GM04504 (cell line): ENCODE results near the gene INSYN2B.

Source experiments
- DNase-seq: peaks from one replicate; pipeline ENCODE4 v3.0.0-alpha.2; 2012; ENCODE audit warnings: low read depth

Gene INSYN2B

DNA sequence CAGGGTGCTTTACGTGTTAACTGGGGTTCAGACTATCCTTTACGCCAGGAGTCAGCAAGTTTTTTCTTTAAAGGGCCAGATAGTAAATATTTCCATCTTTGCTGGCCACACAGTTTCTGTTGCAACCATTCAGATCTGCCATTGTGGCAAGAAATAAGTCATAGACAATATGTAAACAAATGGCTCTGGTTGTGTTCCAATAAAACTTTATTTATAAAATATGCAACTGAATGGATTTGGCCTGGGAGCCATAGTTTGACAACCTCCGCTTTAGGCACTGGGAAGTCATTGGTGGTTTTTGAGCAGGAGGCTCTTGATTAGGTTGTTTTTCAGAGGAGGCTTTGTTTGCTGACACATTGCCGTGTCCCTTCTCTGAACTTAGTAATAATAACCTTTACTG lies 90.7 kb downstream of the INSYN2B start:
- DNase-seq: no peak

DNA sequence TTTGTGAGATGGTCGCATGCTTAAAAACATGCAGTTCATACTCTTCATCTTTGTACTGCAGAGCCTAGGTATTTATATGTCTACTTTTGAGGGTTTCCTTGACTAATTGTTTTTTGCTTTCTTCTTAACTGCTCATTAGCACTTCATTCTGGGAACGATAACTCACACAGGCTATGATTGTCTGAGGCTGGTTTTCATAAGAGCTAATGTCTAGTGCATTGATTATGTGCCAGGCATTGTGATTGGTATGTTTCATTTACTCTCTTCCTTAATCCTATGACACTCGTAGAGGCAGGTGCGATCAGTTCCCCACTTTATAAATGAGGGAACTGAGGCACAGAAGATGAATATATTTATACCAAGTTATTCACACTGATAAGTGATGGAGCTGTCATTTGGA lies 93.6 kb downstream of the INSYN2B start:
- DNase-seq: no peak

DNA sequence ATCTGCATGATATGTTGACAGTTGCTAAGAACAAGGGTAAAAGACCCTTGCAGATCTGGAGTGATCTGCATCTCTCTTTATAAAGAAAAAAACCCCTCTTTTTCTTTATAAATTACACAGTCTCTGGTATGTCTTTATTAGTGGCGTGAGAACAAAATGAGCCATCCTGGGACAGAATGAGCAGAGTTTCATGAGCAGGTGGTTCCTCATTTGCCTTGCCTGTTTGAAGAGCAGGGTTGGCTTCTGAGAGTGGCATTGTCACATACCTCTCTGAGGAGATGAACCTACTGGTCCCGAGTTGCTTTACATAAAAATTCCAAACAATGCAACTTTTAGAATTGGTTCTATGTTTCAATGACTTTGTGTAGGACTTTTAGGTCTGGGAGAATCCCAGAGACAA lies 94.3 kb downstream of the INSYN2B start:
- DNase-seq: no peak

DNA sequence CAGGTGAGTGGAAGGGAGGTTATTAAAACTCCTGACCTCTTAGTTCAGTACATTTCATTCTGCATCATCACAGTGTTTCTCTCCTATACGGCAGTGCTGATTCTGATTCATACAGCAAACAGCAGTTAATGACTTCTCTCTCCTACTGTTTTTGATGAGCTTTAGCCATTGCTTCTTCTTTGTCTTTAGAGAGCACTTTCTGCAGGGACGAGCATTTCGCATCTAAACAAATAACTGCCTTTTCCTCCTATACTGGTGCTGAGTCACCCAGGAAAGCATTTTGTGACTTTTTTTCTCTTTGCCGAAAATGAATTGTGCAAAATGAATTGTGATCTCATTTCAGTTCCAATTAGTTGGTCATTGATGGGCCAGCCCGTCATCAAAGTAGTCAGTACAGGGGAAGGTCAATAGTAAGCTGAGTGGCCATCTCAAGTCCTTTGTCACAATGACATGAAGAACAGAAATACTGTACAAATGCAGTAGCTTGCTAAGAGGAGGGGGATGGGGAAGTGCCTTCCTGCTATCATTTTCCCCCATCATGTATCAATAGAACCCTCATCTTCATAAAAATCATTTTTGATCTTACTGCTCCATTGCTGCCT lies 98.5 kb downstream of the INSYN2B start:
- no peak for DNase-seq

DNA sequence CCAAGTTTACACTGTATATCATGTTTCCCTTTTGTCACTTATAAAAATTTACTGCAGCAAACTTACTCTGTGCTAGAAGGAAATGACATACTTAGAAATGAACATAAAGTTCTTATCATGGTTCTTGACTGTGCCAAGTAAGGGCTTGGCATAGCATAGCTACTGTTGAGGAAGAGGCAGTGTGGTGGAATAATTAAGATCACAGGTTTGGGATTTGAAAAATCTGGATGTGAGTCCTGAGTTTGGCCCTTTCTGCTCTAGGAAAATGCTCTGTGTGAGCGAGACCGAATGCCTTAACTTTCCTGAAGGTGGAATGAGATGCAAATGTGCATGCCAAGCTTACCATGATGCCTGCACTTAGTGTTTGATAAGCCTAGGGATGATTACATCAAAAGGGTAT lies 99.5 kb downstream of the INSYN2B start:
- DNase-seq: no peak

DNA sequence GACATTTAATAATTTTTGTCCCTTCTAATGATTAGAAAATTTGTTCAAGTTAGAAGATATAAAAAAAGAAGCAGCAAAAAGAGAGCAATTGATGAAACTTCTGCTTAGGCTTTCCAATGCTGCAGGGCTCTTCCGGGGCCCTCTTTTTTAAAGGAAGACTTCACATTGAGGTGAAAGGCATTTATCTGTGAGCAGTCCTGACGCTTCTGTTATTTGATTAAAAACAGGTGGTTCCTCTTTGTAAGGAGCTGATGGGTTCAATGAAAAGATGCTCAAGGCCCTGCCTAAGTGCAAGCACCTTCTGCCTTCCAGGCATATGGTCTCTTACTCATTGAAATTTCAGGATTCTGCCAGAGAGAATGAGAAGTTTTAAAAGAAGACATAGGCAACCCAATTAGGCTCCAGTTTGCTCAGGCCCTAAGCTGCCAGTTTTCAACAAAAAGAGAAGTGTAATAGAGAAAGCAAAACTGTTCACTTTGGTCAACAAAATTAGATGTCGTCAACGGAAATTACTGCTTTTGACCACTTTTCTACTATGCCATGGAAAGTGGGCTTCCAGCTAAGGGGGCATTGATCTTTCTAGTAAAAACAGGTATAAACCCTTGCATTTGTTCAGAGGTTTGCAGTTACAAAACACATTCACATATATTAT lies 100.2 kb downstream of the INSYN2B start:
- DNase-seq: no peak

DNA sequence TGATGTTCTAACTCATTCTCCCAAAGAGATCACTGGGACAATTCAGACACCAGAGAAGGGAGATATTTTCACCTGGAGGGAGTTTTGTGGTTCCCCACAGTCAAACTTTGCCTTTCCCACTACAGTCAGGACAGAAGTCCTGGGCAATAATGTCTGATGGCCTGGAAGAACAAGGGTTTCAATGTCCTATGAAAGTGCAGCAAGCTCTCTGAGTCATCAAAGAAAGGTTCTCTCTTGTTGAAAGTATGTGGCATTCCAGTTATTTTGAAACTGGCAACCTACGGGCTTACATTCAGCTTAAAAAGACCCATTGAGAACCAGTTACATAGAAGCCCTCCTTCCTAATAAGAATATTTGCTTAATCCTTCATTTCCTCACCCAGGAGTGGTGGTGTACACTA lies 103.9 kb downstream of the INSYN2B start:
- no peak for DNase-seq

DNA sequence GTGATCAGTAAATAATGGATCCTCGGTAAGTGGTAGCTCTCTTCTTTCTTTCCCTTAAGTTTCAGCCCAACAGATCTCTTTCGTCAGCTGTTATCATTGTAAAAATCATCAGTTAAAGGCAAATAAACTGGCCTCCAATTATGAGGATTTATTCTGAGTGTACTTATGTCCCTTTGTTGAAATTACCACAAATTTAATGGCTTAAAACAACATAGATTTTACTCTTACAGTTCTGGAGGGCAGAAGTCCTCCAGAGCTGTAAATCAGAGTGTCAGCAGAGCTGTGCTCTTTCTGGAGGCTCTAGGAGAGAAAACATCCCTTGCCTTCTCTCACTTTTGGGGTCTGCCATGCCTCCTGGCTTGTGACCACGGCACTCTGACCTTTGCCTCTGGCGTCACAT lies 104.6 kb downstream of the INSYN2B start:
- DNase-seq: no peak

DNA sequence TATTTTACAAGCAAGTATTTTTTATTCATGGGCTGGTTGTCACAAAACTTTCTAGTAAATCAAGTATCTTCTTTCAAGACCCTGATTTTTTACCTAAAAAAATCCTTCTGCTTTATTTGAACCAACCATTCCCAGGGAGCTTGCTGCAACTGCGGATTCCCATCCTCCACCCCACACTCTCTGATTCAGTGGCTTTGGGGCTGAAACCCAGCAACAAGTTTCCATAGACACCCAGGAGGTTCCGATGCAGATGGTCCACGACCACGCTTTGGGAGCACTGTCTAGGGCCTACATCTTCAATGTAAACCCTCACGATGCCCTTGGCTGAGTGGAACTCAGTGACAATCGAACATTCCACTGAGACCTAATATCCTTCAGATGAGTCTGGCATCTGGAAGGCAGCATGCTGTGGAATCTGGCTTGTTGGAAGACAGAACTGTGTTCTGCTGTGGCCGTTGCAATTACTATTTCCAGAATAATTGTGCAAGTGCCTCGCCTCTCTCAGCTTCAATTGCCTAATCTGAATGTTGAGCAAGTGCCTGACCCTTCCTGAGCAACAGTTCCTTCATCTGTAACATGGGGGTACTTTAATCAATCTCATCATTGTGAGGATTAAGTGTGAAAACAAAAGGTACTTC lies 105.1 kb downstream of the INSYN2B start:
- peak; percentile 75 for DNase-seq

DNA sequence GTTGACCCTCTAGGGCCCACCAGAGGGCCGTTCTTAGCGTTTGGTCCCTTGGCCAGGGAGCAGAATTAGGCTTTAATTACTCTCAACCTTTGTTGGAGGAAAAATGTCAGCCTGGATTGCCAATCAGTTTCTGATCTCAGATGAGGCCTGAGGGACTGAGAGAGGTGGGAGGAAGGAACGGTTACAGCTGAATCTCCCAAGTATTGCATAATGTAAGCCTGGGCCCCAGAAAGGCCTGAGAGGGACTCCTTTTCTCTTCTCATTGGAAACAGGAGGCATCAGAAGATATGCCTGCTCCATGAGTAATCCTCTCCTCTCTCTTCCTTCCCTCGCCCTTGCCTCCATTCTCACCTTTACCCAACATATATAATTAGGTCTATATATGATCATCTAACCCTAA lies 105.7 kb downstream of the INSYN2B start:
- no peak for DNase-seq

DNA sequence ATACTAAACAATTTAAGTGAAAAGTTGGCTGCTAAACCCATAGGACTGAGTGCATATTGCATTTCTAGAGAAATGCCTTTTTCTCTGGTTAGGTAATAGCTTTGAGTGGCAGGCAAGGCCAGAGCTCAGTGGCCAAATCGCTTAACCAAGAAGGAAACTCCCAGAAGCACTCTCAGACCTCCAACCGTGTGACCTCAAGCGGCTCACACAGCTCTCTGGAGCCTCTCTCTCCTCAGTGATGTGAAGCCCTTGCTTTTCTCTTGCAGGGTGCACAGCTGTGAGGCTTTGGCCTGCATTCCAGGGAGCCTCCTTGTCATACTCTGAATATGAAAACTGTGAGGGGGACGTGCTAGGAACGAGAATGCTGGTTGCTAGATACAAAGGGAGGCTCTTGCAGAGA lies 106.7 kb downstream of the INSYN2B start:
- no peak for DNase-seq

DNA sequence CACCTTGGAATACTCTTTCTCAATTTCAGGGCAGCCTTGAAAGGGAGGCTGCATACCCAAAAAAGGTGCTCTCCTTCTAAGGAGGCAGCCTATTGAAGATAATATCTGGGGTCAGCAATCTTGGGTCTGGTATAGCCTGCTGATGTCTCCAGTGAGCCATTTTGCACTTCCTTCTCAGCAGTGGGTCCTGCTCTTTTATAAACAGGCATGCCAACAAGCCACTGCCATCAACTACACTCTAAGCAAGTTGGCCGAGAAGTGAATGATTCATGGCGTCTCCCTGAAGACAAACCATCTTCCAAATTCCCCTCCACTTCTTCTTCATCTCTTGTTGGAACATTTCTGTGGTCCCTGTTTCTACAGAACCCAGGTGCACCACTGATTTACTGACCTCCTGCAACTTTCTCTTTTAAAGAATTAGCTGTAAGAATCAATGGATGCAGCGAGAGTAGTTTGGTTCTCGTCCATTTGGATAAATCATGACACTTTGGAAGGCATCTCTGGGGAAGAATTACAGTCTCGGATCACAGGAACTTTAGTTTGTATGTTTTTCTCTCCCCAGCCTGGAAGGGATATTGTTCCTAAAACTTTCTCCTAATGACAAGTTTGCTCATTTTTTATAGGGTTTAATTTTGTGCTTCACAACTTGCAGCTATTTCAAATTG lies 108.3 kb downstream of the INSYN2B start:
- DNase-seq: no peak

DNA sequence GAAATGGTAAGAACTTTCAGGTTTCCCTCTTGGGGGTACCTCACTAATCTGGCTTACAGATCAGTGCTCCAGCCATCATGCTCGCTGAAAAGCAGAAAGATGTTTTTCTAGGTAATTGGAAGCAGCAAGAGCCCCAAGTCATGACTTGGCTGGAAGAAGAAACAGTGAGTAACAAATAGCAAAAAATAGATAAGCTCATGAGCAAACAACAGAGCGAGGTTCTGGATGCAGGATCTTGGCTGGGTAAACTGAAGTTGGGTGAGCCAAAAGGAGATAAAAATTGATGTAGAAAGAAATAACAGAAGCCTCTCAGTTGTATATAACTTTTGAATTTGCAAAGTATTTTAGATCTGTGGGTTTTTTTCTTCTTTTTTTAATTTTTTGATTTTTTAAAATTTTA lies 110.1 kb downstream of the INSYN2B start:
- DNase-seq: no peak

DNA sequence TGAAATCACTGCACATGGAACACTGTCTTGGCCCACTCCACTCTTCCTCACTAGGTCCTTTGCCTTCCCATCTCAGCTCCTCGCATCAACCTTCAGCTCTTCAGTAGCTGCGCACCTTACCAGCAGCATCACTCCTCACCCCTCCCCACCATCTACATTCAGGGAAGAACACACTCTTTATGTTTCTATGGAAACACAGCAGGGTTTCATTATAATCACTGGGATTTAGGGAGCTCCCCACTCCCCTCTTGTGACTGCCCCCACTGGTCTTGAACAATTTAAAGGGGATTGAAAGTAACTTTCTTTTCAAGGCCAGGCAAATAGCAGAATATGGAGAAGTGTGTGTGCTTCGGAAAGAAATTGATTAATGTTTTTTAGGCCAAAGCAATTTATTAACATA lies 111.2 kb downstream of the INSYN2B start:
- no peak for DNase-seq

DNA sequence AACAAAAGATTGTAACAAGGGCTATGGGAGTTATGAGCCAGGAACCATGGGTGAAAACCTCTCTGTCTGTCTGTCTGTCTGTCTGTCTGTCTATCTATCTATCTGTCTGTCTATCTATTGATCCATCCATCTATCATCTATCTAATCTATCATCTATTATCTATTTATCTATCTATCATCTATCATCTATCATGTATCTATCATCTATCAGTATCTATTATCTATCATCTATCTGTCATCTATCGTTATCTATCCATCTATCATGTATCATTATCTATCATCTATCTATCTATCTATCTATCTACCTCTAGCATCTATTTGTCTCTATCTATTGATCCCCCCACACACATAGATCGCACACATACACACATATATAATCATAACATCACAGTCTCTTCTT lies 112.9 kb downstream of the INSYN2B start:
- no peak for DNase-seq

DNA sequence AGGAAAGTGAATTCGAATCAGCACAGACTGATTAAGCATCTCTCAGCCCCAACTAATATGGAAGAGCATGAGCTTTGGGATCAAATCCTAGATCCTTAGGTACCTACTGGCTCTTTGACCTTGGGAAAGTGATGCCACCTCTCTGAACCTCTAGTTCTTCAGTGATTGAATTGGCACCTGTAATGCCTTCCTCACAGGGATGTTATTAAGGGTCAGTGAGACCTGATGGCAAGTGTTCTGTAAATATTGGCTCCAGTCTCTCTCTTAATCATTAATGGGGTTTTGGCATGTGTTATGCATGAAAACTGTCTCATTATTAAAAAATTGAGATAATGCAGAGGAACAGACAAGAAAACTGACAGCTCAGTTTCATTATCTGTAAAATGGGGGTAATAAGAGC lies 115.8 kb downstream of the INSYN2B start:
- no peak for DNase-seq

DNA sequence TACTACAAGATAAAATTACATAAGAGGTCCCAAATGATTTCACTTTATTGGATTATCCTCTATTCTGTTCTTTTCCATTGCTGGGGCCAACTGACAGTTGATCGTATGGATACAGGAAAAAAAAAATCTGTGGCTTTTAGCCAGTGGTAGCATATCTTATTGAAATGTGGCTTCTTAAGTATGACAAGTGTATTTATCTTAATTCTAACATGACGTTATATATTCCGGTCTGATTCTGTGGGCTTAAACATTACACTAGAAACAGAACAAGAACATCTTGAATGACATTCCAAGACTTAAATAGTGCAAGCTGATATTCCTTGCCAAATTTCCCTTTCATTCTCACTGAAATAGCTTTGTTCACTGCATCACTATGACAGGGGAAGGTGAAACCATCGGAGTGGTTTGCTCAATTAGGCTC lies 117.9 kb downstream of the INSYN2B start:
- no peak for DNase-seq

DNA sequence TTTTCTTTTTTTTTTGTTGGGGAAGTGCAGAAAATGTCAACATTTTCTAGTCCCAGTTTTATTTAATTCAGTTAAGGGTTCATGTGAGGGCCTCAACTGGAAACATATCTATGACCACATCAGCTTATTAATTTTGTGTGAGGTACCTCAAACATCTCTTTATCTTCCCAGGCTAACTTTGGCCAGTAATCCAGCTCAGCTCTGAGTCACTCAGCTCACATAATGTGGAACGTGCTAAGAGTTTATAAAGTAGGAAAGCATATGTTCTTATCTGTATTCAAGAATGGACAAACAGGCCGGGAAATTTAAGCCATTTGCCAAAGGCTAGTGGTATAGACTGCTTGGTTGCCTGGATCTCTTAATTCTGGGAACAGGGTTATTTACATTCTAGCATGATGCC lies 118.4 kb downstream of the INSYN2B start:
- DNase-seq: peak; percentile 76

DNA sequence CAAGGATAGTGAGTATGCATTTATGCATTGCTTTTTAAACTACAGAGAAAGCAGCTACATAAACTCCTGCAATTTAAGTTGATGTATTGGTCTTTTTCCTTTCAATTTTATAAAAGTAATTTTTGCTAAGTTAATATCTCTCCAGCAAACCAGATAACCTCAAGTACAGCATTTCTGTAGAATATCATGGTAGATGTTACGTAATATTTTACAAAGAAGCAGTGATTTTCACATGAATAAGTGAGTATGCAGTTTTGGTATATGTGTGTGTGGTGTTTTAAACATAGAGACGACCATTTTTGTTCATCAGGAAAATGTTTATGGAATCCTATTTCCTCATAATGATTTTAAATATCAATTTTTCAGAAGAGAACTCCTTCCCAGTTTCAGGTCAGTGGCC lies 118.9 kb downstream of the INSYN2B start:
- no peak for DNase-seq

DNA sequence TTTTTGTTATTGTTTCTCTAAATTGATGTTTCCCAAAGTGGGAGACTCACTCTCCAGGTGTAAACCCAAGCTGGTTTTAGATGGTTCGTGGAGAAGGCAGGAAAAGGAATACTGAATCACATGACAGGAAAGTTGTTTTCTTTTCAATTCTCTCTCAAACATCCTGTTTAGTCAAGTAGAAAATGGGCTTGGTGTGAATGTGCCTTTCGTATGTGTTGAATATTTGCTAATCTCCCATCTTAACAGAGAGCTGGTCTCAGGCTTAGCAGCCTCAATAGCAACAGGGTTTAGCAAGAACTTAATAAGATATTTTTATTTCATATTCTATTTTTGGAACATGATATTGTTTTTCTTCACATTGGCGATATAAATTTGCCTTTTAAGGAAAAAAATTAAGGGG lies 119.7 kb downstream of the INSYN2B start:
- no peak for DNase-seq

DNA sequence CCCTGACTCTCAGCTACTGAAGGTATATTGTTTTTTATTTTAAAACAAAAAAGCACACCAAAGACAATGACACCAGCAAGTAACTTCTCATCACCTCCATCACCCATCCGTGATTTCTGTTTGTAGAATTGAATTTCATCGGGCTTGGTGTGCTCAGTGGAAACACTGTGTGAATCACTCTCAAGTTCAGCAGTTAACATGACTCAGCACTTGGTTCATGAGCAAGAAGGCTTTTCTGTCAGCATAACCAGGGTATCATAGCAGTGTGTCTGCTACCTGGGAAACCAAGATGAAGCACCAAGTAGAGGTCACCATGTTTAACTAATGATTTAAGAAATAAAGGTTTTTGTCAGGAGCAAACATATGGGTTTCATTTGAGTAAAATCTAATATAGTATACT lies 123.7 kb downstream of the INSYN2B start:
- DNase-seq: peak; percentile 69

DNA sequence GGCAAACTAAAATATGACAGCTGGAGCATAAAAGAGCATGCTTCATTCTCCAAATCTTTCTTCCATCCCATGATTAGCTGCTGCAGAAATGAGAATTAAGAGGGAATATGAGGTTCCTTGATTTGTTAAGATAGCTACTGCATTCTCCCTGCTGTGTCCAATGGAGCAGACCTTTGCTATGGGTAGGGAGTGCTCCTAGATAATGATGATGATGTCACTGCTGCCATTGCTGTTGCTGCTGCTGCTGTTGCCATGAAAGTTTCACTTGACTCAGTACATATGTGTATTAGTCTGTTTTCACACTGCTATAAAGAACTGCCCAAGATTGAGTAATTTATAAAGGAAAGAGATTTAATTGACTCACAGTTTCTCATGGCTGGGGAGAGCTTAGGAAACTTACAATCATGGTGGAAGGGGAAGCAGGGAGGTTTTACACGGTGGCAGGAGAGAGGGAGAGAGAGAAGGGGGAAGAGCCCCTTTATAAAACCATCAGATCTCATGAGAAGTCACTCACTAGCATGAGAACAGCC lies 128.9 kb downstream of the INSYN2B start:
- DNase-seq: no peak

DNA sequence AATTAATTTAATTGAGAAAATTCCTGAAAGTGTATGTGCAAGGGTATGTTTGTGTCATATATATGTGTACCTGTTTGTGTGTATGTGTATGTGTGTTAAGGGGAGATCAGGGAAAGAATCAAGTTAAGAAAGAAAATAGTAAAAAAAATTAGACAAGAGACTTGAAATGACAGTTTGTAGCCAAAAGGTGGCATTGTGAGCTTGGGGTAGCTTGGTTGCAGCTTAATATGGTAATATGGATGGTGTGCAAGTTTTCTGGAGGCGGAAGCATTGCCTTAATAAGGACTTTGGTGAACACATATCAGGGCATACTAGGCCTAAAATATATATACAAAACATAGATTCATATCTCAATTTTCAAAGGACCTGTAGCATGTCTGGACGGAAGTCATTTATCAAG lies 129.9 kb downstream of the INSYN2B start:
- DNase-seq: no peak
